ENCODE results near the gene SIGLEC14.
"Not testable (repeated sequence)": the region's sequence is repeated elsewhere in the genome, so short reads cannot be mapped to it uniquely, and the experiment has no call there.

The SIGLEC14 gene

GRCh38 chr19:51646730-51647129, at the start of gene SIGLEC14:
SIGLEC14 (minus strand) TSS chr19:51646825; CDS start chr19:51646759, 66 bp downstream.
- not testable (repeated sequence) for DNase-seq

GRCh38 chr19:51695702-51696315, 49.2 kb upstream of the SIGLEC14 start:
- DNase-seq = no peak

- no peak for DNase-seq
Measured at GRCh38 chr19:51695088-51695487, 48.5 kb upstream of the SIGLEC14 start.

DNA sequence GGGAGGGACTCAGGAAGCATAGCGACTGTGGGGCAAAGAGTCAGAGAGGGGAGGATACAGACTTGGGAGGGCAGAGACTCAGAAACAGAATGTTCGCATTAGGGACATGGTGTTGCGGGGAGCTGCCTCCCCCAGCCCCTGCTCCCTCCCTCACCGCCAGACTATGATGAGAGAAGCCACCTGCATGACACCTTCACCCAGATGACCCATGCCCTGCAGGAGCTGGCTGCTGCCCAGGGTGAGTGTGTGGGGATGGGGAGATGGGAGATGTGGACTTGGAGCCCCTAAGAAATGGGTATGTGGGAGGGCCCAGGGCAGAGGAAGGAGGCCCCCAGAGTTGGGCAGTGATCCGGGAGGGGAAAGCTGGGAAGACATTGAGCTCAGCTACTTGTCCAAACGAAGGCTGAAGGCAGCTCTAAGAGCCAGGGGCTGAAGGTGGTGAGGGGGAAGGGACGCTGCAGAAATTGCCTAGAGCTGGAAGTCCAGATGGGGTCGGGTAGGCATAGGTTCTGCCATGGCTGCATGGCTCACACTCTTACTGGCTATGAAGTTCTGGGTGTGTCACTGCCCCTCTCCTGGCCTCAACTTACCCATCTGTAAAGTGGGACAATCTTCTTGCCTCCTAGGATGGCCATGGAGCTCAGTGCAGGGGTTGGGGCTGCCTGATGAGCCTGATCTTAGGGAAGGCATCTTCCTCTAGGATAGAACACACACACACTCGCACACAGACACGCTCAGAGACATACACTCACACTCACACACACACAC, 47.9 kb upstream of the SIGLEC14 start:
- no peak for DNase-seq

GRCh38 chr19:51693819-51694218, 47.2 kb upstream of the SIGLEC14 start:
- no peak for DNase-seq

- no peak for DNase-seq
Measured at GRCh38 chr19:51693260-51693659, 46.6 kb upstream of the SIGLEC14 start, which contains the start of gene SPACA6. SPACA6 (plus strand) TSS chr19:51693330; CDS start chr19:51693527, 197 bp downstream.

DNA sequence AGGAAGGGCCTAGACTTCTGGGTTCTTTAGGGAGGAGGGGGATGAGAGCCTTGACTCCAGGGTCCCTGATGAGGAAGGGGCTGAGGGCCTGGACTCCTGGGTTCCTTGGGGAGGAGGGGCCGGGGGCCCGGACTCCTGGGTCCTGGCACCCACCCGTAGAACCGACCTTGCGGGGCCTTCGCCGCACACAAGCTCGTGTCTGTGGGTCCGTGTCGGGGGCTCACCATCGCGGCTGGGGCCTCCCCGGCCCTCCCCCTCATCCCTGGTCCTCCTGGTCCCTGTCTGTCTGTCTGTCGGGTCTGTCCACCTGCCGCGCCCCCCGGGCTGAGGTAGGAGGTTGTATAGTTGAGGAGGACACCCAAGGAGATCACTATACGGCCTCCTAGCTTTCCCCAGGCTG, 45.8 kb upstream of the SIGLEC14 start:
- no peak for DNase-seq

DNA sequence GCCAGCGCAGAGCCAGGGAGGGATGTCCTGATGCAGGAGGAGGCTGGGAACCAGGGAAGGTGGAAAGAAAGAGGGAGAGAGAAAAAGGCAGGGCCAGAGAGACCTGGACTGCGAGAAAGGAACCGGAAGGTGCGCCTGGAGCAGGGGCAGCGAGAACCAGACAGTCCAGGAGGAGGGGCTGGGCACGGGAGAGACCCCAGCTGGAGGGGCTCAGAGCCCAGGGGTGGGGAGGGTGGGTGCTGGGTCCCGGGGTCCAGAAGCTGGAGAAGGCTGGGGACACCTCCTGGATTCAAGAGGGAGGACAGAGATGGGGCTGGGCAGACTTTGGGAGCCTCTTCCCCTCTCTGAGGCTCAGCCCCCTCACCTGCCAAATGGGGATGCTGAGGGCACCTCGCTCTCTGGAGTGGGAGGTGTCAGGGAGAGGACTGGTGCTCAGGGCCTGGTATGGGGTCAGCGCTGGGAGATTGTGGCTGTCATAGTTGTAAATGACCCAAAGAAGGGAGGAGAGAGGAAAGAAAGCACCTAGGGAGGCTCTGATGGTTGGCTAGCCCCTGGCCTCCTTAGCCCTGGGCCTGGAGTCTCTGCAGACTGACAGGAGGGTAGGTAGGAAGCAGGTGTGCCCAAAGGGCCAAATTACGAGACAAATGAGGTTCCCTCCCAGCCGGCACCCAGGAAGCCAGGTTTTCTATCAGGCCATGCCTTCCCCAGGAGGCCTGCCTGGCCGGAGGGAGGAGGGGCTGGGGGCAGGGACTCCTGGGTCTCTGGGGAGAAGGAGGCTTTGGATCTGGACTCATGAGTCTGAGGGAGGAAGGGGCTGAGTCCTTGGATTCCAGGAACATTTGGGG, 45.2 kb upstream of the SIGLEC14 start:
- no peak for DNase-seq

DNA sequence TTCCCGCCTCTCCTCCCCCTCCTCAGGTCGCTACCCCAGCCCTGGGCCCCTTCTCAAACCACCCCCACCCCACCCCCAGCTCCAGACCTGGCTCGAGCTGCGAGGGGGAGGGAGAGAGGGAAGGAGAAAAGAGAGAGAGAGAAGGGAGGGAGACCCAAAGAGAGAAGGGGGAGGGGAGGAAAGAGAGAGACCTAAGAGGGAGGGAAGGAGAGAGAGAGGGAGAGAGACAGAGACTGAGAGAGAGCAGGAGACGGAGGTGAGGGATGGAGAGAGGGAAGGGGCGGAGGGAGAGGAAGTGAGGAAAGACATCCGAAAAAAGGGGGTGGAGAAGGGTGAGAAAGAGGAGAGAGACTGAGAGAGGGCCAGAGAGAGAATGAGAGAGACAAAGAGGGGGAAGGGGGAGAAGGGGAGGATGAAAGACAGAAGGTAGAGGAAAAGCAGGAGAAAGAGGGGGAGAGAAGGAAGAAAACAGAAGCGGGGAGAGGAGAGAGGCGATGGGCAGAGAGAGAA, 44.5 kb upstream of the SIGLEC14 start:
- DNase-seq = no peak

DNA sequence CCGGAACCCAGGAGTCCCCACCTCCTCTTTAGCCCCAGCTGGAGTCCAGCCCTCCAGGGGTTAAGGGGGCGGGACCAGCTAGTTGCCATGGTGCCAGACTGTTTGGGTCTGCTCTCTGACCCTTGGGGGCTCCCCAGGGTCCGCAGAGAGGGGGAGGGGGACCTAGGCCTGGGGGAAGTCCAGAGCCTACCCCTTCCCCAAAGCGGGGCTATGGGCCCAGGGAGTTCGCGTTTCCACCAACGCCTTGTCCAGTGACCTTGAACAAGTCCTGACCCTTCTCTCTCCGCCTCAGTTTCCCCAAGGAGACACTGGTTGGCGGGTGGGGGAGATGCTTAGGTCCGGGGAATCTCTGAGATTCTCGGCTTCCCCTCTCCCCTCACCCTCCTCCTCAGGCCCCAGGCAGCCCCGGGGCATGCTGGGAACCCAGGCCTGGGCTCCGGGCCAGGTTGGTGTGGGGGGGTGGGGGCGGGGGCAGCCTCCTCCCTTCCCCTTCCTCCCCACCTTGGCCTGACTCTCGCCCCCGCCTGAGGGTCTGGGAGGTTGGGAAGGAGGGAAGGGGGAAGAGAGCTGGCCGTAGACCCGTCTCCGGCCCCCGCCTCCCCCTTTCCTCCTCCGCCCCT, 43.9 kb upstream of the SIGLEC14 start:
- DNase-seq = peak; percentile 42

- no peak for DNase-seq
Measured at GRCh38 chr19:51689751-51690453, 43.3 kb upstream of the SIGLEC14 start.

DNA sequence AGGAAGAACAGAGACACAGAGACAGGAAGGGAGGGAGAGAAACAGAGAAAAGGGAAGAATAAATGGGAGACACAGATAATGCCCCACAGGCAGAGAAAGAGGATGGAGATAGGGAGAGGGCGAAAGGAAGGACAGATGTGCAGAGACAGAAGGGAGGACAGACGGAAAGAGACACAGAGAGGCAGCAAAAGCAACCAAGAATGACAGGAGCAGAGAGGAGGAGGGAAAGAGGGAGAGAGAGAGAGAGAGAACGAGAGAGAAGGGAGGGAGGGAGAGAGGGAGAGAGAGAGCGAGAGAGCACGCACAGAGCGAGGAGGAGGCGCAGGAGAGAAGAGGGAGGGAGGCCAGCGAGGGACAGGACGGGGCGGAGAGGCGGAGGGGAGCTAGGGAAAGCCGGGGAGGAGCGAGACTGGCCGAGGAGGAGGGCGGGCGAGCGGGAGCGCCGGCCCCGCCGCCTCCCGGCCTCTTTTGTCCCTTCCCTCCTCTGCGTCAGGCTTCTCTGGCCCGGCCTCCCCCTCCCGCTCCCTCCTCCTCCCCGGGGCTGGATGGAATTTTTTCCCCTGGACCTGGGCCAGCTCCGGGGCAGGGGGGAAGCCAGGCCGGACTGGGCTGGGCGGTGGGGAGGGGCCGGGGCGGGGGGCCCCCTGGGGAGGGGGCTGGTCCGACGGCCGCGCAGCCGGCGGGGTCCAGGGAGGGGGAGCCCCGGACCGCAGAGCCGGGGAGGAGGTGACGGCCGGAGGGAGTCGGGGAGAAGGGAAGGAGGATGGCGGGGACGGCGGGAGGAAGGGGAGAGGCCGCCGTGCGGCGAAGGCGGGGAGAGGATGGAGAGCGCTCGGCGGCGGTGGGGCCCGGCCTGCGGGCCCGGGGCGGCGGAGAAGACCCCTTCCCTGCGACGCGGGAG, 42.3 kb upstream of the SIGLEC14 start:
- peak; percentile 66 for DNase-seq

- no peak for DNase-seq
Measured at GRCh38 chr19:51687791-51688670, 41.4 kb upstream of the SIGLEC14 start.

DNA sequence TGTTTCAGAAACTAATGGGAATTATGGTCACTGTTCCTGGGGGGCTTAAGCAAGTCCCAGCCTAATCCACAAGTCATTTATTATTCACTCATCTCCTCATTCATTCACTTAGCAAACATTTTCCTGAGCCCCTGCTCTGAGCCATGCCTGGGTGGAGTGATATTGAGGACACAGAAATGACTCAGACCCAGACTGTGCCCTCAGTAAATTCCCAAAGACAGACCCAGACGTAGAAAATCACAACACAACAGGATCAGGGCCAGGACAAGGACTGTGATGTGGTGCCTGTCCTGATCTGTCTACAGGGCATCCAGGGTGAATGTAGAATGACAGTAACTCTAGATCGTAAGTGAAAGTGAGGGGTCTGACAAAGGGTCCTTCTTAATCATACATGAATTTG, 39.5 kb upstream of the SIGLEC14 start:
- no peak for DNase-seq

GRCh38 chr19:51681286-51681941, 34.8 kb upstream of the SIGLEC14 start:
- no peak for DNase-seq

GRCh38 chr19:51680474-51680873, 33.8 kb upstream of the SIGLEC14 start:
- DNase-seq = no peak

- no peak for DNase-seq
Measured at GRCh38 chr19:51676566-51677083, 30.0 kb upstream of the SIGLEC14 start.

DNA sequence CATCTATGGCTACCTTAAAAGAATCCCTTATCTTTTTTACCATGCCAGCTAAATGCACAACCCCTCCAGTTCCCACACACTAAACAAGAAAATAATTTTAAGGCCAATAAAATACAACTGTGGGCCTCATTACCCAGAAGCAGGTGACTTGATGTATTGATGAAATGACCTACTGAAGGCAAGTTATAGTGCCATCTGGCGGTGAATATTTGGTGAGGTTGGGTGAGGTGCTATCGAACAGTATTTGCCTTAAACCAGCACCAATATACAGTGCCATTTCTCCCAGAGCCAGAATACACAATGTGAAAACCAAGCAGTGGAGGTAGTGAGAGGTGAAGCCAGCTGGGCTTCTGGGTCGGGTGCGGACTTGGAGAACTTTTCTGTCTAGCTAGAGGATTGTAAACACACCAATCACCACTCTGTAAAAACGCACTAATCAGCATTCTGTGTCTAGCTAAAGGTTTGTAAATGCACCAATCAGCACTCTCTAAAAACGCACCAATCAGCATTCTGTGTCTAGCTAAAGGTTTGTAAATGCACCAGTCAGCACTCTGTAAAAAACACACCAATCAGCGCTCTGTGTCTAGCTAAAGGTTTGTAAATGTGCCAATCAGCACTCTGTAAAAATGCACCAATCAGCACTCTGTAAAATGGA, 29.4 kb upstream of the SIGLEC14 start:
- peak; percentile 26 for DNase-seq

DNA sequence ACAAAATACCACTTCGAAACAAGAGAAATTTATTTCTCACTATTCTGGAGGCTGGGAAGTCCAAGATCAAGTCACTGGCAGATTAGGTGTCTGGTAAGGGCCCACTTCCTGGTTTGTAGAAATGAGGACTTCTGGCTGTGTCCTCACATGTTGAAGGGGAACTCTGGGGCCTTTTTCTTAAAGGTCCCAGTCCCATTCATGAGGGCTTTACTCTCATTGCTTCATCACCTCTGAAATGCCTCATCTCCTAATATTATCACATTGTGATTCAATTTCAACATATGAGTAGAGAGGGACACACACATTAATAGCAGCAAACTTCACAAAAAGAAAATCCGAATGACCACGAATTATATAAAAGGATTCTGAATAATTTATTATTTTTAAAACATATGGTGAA, 21.6 kb upstream of the SIGLEC14 start:
- DNase-seq = no peak

Measured in NCI-H526 treated with DMSO at 0.1 percent for 48 hours (cell line).